HepG2 (cell line): Measurements from ENCODE around the gene NRAP. TPM values are rescaled to one million over a fixed set of nuclear protein-coding genes. Genes with fewer than 3 reads are reported as not detected.

Source experiments
- ATAC-seq: fragments of 200-7000 bp; cut with Tn5 transposase; 3 replicates; pipeline ENCODE4 v1.9.1; 2020; ENCODE audit warnings: mild to moderate bottlenecking, moderate library complexity
- BruUV-seq: library from RNA; stranded (reverse); fragments of 400-500 nt; replicated peaks from 2 replicates; lab custom pipeline; 2021; lab: Mats Ljungman, UMichigan
- CTCF ChIA-PET: fragments of 300-600 bp; formaldehyde crosslinking; extraction: SDS; loops from one replicate; lab custom pipeline; 2021; ENCODE audit warnings: low total read pairs, inconsistent platforms, low intra/inter-chr PET ratio; lab: Yijun Ruan, JAX
- POLR2A ChIA-PET: fragments of 350-600 bp; sonication (Branson Sonifier 250); formaldehyde crosslinking; loops from one replicate; lab custom pipeline; 2020; ENCODE audit warnings: antibody characterized with exemption, inconsistent platforms; lab: Yijun Ruan, JAX
- DNase-seq: peaks from one replicate; pipeline ENCODE4 v3.0.0-alpha.2; 2015; ENCODE audit warnings: low spot score
- FAIRE-seq: peaks from 3 replicates; lab custom pipeline; 2011; peaks lifted over from hg19 to GRCh38; lab: Jason Lieb, UNC
- H2AFZ ChIP-seq: one replicate; pipeline ENCODE4 v1.6.1; 2011; ENCODE audit warnings: low read length, inconsistent platforms
- H3K27ac ChIP-seq: fragments of 300-600 bp; 3 replicates; pipeline ENCODE4 v1.8.0; 2011; ENCODE audit warnings: mixed run types, mild to moderate bottlenecking, mixed read lengths, low read length, inconsistent platforms; ENCODE audit not compliant: insufficient read depth; ENCODE audit errors: extremely low read length
- H3K27me3 ChIP-seq, 2 experiments: fragments of 200-600 bp in 1 of 2; 2 replicates in 1 of 2; 3 replicates in 1 of 2; pipeline versions ENCODE4 v1.6.0 to v1.8.0; 2011; ENCODE audit warnings: low read length in 2 of 2, mild to moderate bottlenecking in 2 of 2, moderate library complexity in 2 of 2, inconsistent platforms in 1 of 2; ENCODE audit not compliant: insufficient read depth in 2 of 2, control insufficient read depth in 1 of 2
- H3K36me3 ChIP-seq, 2 experiments: fragments of 200-600 bp in 1 of 2; replicated peaks in 1 of 2; 2 replicates in 1 of 2; 3 replicates in 1 of 2; pipeline versions ENCODE4 v1.5.1 to v1.8.0; 2011; ENCODE audit warnings: low read length in 2 of 2, inconsistent platforms in 1 of 2; ENCODE audit not compliant: insufficient read depth in 2 of 2, control insufficient read depth in 1 of 2
- H3K4me1 ChIP-seq: 2 replicates; pipeline ENCODE4 v1.5.1; 2012; ENCODE audit warnings: low read length, inconsistent platforms; ENCODE audit not compliant: insufficient read depth
- H3K4me2 ChIP-seq: 2 replicates; pipeline ENCODE4 v1.6.0; 2011; ENCODE audit warnings: low read depth, low read length, inconsistent platforms
- H3K4me3 ChIP-seq, 3 experiments: fragments of 200-600 bp in 1 of 3; sonication (generic), shearing (Covaris generic) in 1 of 3; replicated peaks in 1 of 3; 2 replicates each; pipeline ENCODE4 v1.5.1; 2011 to 2016; ENCODE audit warnings: low read length in 3 of 3, inconsistent platforms in 2 of 3, low read depth in 2 of 3, mild to moderate bottlenecking in 2 of 3, control low read depth in 1 of 3, mixed read lengths in 1 of 3; ENCODE audit not compliant: insufficient read depth in 1 of 3
- H3K79me2 ChIP-seq: one replicate; pipeline ENCODE4 v1.6.1; 2011; ENCODE audit warnings: low read length, inconsistent platforms; ENCODE audit not compliant: insufficient read depth
- H3K9ac ChIP-seq: 2 replicates; pipeline ENCODE4 v1.6.0; 2011; ENCODE audit warnings: mild to moderate bottlenecking, low read depth, low read length, inconsistent platforms; ENCODE audit not compliant: insufficient read depth
- H3K9me3 ChIP-seq: 2 replicates; pipeline ENCODE4 v1.5.1; 2012; ENCODE audit warnings: mild to moderate bottlenecking, low read length
- H4K20me1 ChIP-seq: 2 replicates; pipeline ENCODE4 v1.6.0; 2011; ENCODE audit warnings: inconsistent platforms, mild to moderate bottlenecking, low read length, moderate library complexity; ENCODE audit not compliant: insufficient read depth
- GRHL1 ChIP-seq: sonication (generic); formaldehyde crosslinking; conservative IDR thresholded peaks from 2 replicates; pipeline ENCODE4 v1.8.0; 2022; ENCODE audit warnings: missing genetic modification reagents
- MYNN ChIP-seq: sonication (generic); formaldehyde crosslinking; IDR thresholded peaks from 2 replicates; pipeline ENCODE4 v1.4.0; 2020; ENCODE audit warnings: mild to moderate bottlenecking, low read depth, missing genetic modification reagents
- SMAD9 ChIP-seq: sonication (generic); formaldehyde crosslinking; IDR thresholded peaks from 2 replicates; pipeline ENCODE4 v1.5.1; 2020; ENCODE audit warnings: mild to moderate bottlenecking, missing genetic modification reagents
- SMARCE1 ChIP-seq: fragments of 450-650 bp; IDR thresholded peaks from 2 replicates; pipeline ENCODE4 v1.6.1; 2017; ENCODE audit warnings: borderline replicate concordance
- TEAD3 ChIP-seq: optimal IDR thresholded peaks from 2 replicates; pipeline ENCODE3; 2016; ENCODE audit warnings: borderline replicate concordance
- ZNF607 ChIP-seq: sonication (generic); formaldehyde crosslinking; IDR thresholded peaks from 2 replicates; pipeline ENCODE4 v1.5.1; 2020; ENCODE audit warnings: missing genetic modification reagents, mild to moderate bottlenecking, borderline replicate concordance
- ZNF614 ChIP-seq: IDR thresholded peaks from 2 replicates; pipeline ENCODE4 v1.6.1; 2018; ENCODE audit warnings: missing biosample characterization, missing genetic modification reagents, inconsistent platforms, borderline replicate concordance
- ZNF775 ChIP-seq: sonication (generic); formaldehyde crosslinking; IDR thresholded peaks from 2 replicates; pipeline ENCODE4 v1.4.0; 2020; ENCODE audit warnings: missing genetic modification reagents, mild to moderate bottlenecking, moderate library complexity, borderline replicate concordance
- ZNF788 ChIP-seq: sonication (generic); formaldehyde crosslinking; IDR thresholded peaks from 2 replicates; pipeline ENCODE4 v1.5.0; 2020; ENCODE audit warnings: mild to moderate bottlenecking, missing genetic modification reagents, borderline replicate concordance
- WGBS: methylation state at CpG from one replicate; pipeline ENCODE4 v1.1.6; 2017; ENCODE audit warnings: low lambda C conversion rate; 5-methylcytosine and 5-hydroxymethylcytosine counted together
- in situ Hi-C: cut with HindIII; loops from 2 replicates; pipeline ENCODE4 v1.10.0; 2017; ENCODE audit warnings: low pct_unique_long_range_greater_than_20kb; ENCODE audit not compliant: extremely low pct_ligation_motif_present
- intact Hi-C: fragments of 100-400 bp; cut with micrococcal nuclease; formaldehyde crosslinking; loops from one replicate; pipeline ENCODE4 v1.10.0; 2022; ENCODE audit not compliant: unreplicated experiment
- polyA plus RNA-seq, 8 experiments: library from polyadenylated mRNA; depleted of rRNA in 3 of 8; stranded (reverse) in 7 of 8; unstranded in 1 of 8; fragments of >200 nt; fragmentation: Illumina TruSeq in 4 of 8; extraction: Trizol in 4 of 8; gene quantifications; 2 replicates each; pipeline versions ENCODE4 v1.2.1 to v1.2.3, GENCODE V29; 2011 to 2016; ENCODE audit warnings: low read depth in 4 of 8, missing spikeins in 1 of 8, mixed read lengths in 1 of 8; ENCODE audit not compliant: insufficient read depth in 1 of 8
- total RNA-seq, 5 experiments: library from RNA; depleted of rRNA; stranded (reverse); fragments of >200 nt; fragmentation: Illumina TruSeq; extraction: Trizol; gene quantifications; 2 replicates each; pipeline ENCODE4 v1.2.3, GENCODE V29; 2016; ENCODE audit warnings: low read depth in 1 of 5
- TF ChIP-seq, protein P1 (sequence below): sonication (generic); formaldehyde crosslinking; IDR thresholded peaks from 2 replicates; pipeline ENCODE4 v1.8.0; 2022; ENCODE audit warnings: missing genetic modification reagents, mild to moderate bottlenecking, moderate library complexity, borderline replicate concordance
- TF ChIP-seq, protein P2 (sequence below): sonication (generic); formaldehyde crosslinking; IDR thresholded peaks from 2 replicates; pipeline ENCODE4 v1.4.0; 2020; ENCODE audit warnings: missing genetic modification reagents

The NRAP gene
- total and polyA plus RNA-seq, 2 of the 13 experiments (the other 11 are each of a cell fraction or from before 2014, with no cell fraction given) = not detected

- Histone ChIP-seq H3K27me3 (no peaks in the 10 kb centered on the region), H4K20me1 (no peaks in the 10 kb centered on the region), H3K4me1 (no peaks in the 10 kb centered on the region), H3K36me3 (peaks cover 10 to 26% of the 10 kb centered on the region in 2 experiments), H3K79me2 (peaks cover 8% of the 10 kb centered on the region), H2AFZ (no peak overlapping the region), H3K4me3 (no peak overlapping the region), H3K27ac (no peak overlapping the region), H3K9ac (no peak overlapping the region), H3K4me2 (no peak overlapping the region), H3K9me3 (peaks cover 11% of the 10 kb centered on the region; the same call in 1 of the 2 replicates)
- no peak for ATAC-seq
- FAIRE-seq = no peak
- POLR2A ChIA-PET = no interaction called here
- no TSS peak for BruUV-seq
- TF ChIP-seq SMAD9 (CRISPR knock-in tag) (no peak), MYNN (CRISPR knock-in tag) (no peak), SMARCE1 (no peak), ZNF775 (no peak), ZNF614 (CRISPR knock-in tag) (no peak)
- in situ Hi-C loops = no loop called here
- 100% methylated on average over 1 of the region's 3 CpGs for WGBS
- CTCF ChIA-PET = no interaction called here
- DNase-seq = no peak
- intact Hi-C loops = no loop called here
These were observed 33.8 kb upstream of the NRAP start for GRCh38 chr10:113697595-113697994.

DNA sequence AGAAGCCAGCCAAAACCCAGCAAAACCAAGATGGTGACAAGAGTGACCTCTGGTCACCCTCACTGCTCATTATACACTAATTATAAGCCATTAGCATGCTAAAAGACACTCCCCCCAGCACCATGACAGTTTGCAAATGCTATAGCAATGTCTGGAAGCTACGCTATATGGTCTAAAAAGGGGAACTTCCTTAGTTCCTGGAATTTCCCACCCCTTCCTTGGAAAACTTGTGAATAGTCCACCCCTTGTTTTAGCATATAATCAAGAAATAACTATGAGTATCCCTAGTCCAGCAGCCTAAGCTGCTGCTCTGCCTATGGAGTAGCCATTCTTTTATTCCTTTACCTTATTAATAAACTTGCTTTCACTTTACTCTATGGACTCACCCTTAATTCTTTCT is 31.9 kb upstream of the NRAP start:
- intact Hi-C loops = no loop called here
- DNase-seq = no peak
- 100% methylated on average over 1 of the region's 1 CpG for WGBS
- TF ChIP-seq, protein P1, sequence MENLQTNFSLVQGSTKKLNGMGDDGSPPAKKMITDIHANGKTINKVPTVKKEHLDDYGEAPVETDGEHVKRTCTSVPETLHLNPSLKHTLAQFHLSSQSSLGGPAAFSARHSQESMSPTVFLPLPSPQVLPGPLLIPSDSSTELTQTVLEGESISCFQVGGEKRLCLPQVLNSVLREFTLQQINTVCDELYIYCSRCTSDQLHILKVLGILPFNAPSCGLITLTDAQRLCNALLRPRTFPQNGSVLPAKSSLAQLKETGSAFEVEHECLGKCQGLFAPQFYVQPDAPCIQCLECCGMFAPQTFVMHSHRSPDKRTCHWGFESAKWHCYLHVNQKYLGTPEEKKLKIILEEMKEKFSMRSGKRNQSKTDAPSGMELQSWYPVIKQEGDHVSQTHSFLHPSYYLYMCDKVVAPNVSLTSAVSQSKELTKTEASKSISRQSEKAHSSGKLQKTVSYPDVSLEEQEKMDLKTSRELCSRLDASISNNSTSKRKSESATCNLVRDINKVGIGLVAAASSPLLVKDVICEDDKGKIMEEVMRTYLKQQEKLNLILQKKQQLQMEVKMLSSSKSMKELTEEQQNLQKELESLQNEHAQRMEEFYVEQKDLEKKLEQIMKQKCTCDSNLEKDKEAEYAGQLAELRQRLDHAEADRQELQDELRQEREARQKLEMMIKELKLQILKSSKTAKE = no peak
- TF ChIP-seq, protein P2, sequence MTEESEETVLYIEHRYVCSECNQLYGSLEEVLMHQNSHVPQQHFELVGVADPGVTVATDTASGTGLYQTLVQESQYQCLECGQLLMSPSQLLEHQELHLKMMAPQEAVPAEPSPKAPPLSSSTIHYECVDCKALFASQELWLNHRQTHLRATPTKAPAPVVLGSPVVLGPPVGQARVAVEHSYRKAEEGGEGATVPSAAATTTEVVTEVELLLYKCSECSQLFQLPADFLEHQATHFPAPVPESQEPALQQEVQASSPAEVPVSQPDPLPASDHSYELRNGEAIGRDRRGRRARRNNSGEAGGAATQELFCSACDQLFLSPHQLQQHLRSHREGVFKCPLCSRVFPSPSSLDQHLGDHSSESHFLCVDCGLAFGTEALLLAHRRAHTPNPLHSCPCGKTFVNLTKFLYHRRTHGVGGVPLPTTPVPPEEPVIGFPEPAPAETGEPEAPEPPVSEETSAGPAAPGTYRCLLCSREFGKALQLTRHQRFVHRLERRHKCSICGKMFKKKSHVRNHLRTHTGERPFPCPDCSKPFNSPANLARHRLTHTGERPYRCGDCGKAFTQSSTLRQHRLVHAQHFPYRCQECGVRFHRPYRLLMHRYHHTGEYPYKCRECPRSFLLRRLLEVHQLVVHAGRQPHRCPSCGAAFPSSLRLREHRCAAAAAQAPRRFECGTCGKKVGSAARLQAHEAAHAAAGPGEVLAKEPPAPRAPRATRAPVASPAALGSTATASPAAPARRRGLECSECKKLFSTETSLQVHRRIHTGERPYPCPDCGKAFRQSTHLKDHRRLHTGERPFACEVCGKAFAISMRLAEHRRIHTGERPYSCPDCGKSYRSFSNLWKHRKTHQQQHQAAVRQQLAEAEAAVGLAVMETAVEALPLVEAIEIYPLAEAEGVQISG = no peak
- TF ChIP-seq ZNF788 (no peak), GRHL1 (no peak), ZNF607 (CRISPR knock-in tag) (no peak), TEAD3 (CRISPR knock-in tag) (no peak)

More for the DNA sequence above, 31.9 kb upstream of the NRAP start:
- peaks cover 18% of the 10 kb centered on the region for H3K79me2 ChIP-seq
- H3K27ac ChIP-seq = no peak overlapping the region
- H3K4me3 ChIP-seq = no peak overlapping the region
- H3K27me3 ChIP-seq = no peaks in the 10 kb centered on the region
- ChIA-PET POLR2A (no interaction called here), CTCF (no interaction called here)
- H3K4me1 ChIP-seq = no peaks in the 10 kb centered on the region
- in situ Hi-C loops = no loop called here
- no peak overlapping the region for H3K9ac ChIP-seq
- ATAC-seq = no peak
- BruUV-seq = no TSS peak
- peaks cover 13% of the 10 kb centered on the region; the same call in 1 of the 2 replicates for H3K9me3 ChIP-seq
- no peaks in the 10 kb centered on the region for H4K20me1 ChIP-seq
- no peak overlapping the region for H2AFZ ChIP-seq
- H3K36me3 ChIP-seq = peaks cover 15 to 33% of the 10 kb centered on the region in 2 experiments
- no peak overlapping the region for H3K4me2 ChIP-seq
- FAIRE-seq = no peak
